Breast epithelium (tissue), 4 donors: ENCODE results near the gene KIAA0408. TPM values are rescaled to one million over a fixed set of nuclear protein-coding genes. Genes with fewer than 3 reads are reported as not detected.
A peak's percentile ranks its signal among the peaks of the same experiment; 100 is the strongest.
"Not testable (repeated sequence)": the region's sequence is repeated elsewhere in the genome, so short reads cannot be mapped to it uniquely, and the experiment has no call there.

Source experiments
- DNase-seq, 2 donors: peaks; one replicate each; pipeline ENCODE4 v3.0.0-alpha.2; 2019; ENCODE audit warnings: low spot score in 2 of 2
- H3K27ac ChIP-seq, 2 donors: fragments of 200-600 bp; sonication (generic) in 1 of 2; one replicate each; pipeline ENCODE4 v1.5.1; 2016 to 2019; ENCODE audit warnings: mild to moderate bottlenecking in 1 of 2
- H3K27me3 ChIP-seq, 2 donors: fragments of 200-600 bp; sonication (generic) in 1 of 2; one replicate each; pipeline versions ENCODE4 v1.5.1 to v1.6.0; 2017 to 2019; ENCODE audit warnings: control low read depth in 1 of 2, mild to moderate bottlenecking in 1 of 2
- H3K36me3 ChIP-seq: fragments of 200-600 bp; one replicate; pipeline ENCODE4 v1.5.1; 2019
- H3K4me1 ChIP-seq, 2 donors: fragments of 200-600 bp; sonication (generic); one replicate each; pipeline ENCODE4 v1.5.1; 2016 to 2019; ENCODE audit warnings: control low read depth in 1 of 2
- H3K4me3 ChIP-seq, 3 donors: fragments of 200-600 bp; sonication (generic); 1 replicate in 2 of 3; 2 replicates in 1 of 3; pipeline ENCODE4 v1.5.1; 2016 to 2019; ENCODE audit warnings: mild to moderate bottlenecking in 3 of 3, moderate library complexity in 2 of 3
- H3K9me3 ChIP-seq, 2 donors: fragments of 200-600 bp; sonication (generic) in 1 of 2; one replicate each; pipeline ENCODE4 v1.5.1; 2016 to 2019; ENCODE audit warnings: control low read depth in 1 of 2
- CTCF ChIP-seq, 3 donors: fragments of 450-650 bp; IDR thresholded peaks; one replicate each; pipeline ENCODE4 v1.5.1; 2016 to 2017; ENCODE audit warnings: antibody characterized with exemption in 3 of 3, mild to moderate bottlenecking in 3 of 3, moderate library complexity in 3 of 3
- POLR2A ChIP-seq: fragments of 450-650 bp; IDR thresholded peaks from one replicate; pipeline ENCODE4 v1.6.1; 2016; ENCODE audit warnings: antibody characterized with exemption, mild to moderate bottlenecking, moderate library complexity
- POLR2AphosphoS5 ChIP-seq, 3 donors: sonication (generic); formaldehyde crosslinking; IDR thresholded peaks; one replicate each; pipeline ENCODE4 v1.6.1; 2017; ENCODE audit warnings: antibody characterized with exemption in 3 of 3
- intact Hi-C: fragments of 100-400 bp; cut with DNase I; formaldehyde crosslinking; loops from one replicate; pipeline ENCODE4 v1.15.1; 2023; ENCODE audit warnings: low total_unique reads
- total RNA-seq, 3 donors: library from RNA; depleted of rRNA; stranded (reverse); fragments of >200 nt; gene quantifications; one replicate each; pipeline ENCODE4 v1.1.0, GENCODE V29; 2016

KIAA0408 gene
- total RNA-seq, 3 donors from 2014 or later = 2.2 to 42.7 (median 3.3) TPM

- peak in 1 of 2 donors; percentile 41 for DNase-seq
- Histone ChIP-seq H3K4me1 (no peaks in the 10 kb centered on the region), H3K9me3 (no peaks in the 10 kb centered on the region), H3K27me3 (no peaks in the 10 kb centered on the region), H3K4me3 (no peak overlapping the region), H3K36me3 (no peaks in the 10 kb centered on the region), H3K27ac (no peak overlapping the region)
- TF ChIP-seq POLR2A (no peak), CTCF (IDR thresholded peaks at IDR 0.05) (peak in 2 of 3 donors; percentile 28 to 30)
- intact Hi-C loops = no loop called here
Observed at GRCh38 chr6:127420556-127420955, 38.6 kb downstream of the KIAA0408 start.

- H3K4me3 ChIP-seq = no peak overlapping the region
- no peaks in the 10 kb centered on the region for H3K4me1 ChIP-seq
- no peaks in the 10 kb centered on the region for H3K9me3 ChIP-seq
- H3K27ac ChIP-seq = no peak overlapping the region
- TF ChIP-seq CTCF (IDR thresholded peaks at IDR 0.05) (no peak), POLR2A (no peak), POLR2AphosphoS5 (IDR thresholded peaks at IDR 0.05) (no peak)
- H3K27me3 ChIP-seq = no peaks in the 10 kb centered on the region
- intact Hi-C loops = no loop called here
- H3K36me3 ChIP-seq = no peaks in the 10 kb centered on the region
- no peak for DNase-seq
Observed at GRCh38 chr6:127415096-127415495, 44.1 kb downstream of the KIAA0408 start.

DNA sequence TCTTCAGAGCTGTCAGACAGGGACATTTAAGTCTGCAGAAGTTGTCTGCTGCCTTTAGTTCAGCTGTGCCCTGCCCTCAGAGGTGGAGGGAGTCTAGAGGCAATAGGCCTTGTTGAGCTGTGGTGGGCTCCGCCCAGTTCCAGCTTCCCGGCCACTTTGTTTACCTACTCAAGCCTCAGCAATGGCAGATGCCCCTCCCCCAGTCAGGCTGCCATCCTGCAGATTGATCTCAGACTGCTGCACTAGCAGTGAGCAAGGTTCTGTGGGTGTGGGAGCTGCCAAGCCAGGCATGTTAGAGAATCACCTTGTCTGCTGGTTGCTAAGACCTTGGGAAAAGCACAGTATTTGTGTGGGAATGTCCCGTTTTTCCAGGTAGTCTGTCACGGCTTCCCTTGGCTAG is 46.1 kb downstream of the KIAA0408 start:
- H3K4me1 ChIP-seq, H3K27ac ChIP-seq, H3K9me3 ChIP-seq, DNase-seq, H3K36me3 ChIP-seq, H3K27me3 ChIP-seq, H3K4me3 ChIP-seq, intact Hi-C loops: not testable (repeated sequence)

DNA sequence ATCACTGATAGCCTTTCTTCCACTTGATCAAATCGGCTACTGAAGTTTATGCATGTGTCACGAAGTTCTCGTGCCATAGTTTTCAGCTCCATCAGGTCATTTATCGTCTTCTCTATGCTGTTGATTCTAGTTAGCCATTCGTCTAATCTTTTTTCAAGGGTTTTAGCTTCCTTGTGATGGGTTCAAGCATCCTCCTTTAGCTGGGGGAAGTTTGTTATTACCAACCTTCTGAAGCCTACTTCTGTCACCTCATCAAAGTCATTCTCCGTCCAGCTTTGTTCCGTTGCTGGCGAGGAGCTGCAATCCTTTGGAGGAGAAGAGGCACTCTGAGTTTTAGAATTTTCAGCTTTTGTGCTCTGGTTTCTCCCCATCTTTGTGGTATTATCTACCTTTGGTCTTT is 47.2 kb downstream of the KIAA0408 start:
- H3K36me3 ChIP-seq, H3K9me3 ChIP-seq, H3K4me3 ChIP-seq, DNase-seq, intact Hi-C loops, H3K27ac ChIP-seq, H3K27me3 ChIP-seq, H3K4me1 ChIP-seq: not testable (repeated sequence)

Other genes starting within 250 kb of the KIAA0408 start
- 10 to 100 TPM; 77.7 to 86.3 (median 77.9) TPM for gene RNF146, start 192.5 kb downstream of the KIAA0408 start, total RNA-seq
- gene ECHDC1, start 115.8 kb downstream of the KIAA0408 start, total RNA-seq = 10 to 100 TPM; 56.7 to 93.7 (median 82.2) TPM
- gene C6orf58, start 117.8 kb upstream of the KIAA0408 start, total RNA-seq = under 1 TPM in 2 of 3 donors, not detected in 1; 0.44 to 0.66 TPM